ENCODE data around the gene VPS39.

The VPS39 gene

GRCh38 chr15:42128476-42128875, 79.6 kb downstream of the VPS39 start:
- no peak for DNase-seq

- no peak for DNase-seq
Measured at GRCh38 chr15:42123546-42123945, 84.6 kb downstream of the VPS39 start.

GRCh38 chr15:42121682-42122081, 86.4 kb downstream of the VPS39 start:
- no peak for DNase-seq

- DNase-seq, result peak in 1 of 2 donors; percentile 16
Measured at GRCh38 chr15:42121021-42121420, 87.1 kb downstream of the VPS39 start.

- no peak for DNase-seq
Measured at GRCh38 chr15:42120285-42120684, 87.8 kb downstream of the VPS39 start.

GRCh38 chr15:42119446-42119760, 88.7 kb downstream of the VPS39 start:
- DNase-seq, result no peak

GRCh38 chr15:42118650-42119445, 89.3 kb downstream of the VPS39 start:
- no peak for DNase-seq

- DNase-seq, result peak; percentile 37 to 39
Measured at GRCh38 chr15:42111924-42112323, 96.2 kb downstream of the VPS39 start.

- no peak for DNase-seq
Measured at GRCh38 chr15:42110367-42110766, 97.7 kb downstream of the VPS39 start.

- peak; percentile 40 to 43 for DNase-seq
Measured at GRCh38 chr15:42108806-42109205, 99.3 kb downstream of the VPS39 start.

Measured in inflammatory macrophage treated with lipopolysaccharide for 1 hour (primary cell).